OCI-LY7 (cell line): ENCODE data around the gene CARD10. TPM values are rescaled to one million over a fixed set of nuclear protein-coding genes. Genes with fewer than 3 reads are reported as not detected.

ENCODE experiments used
- BruUV-seq: library from RNA; stranded (reverse); fragments of 400-500 nt; replicated peaks from 2 replicates; lab custom pipeline; 2021; lab: Mats Ljungman, UMichigan
- CTCF ChIA-PET: fragments of 300-600 bp; sonication (Branson Sonifier 250); formaldehyde crosslinking; loops from one replicate; lab custom pipeline; 2022; ENCODE audit warnings: antibody characterized with exemption; ENCODE audit not compliant: unreplicated experiment; lab: Charles Lee
- POLR2A ChIA-PET: fragments of 300-600 bp; sonication (Branson Sonifier 250); formaldehyde crosslinking; loops from one replicate; lab custom pipeline; 2022; ENCODE audit warnings: antibody characterized with exemption; lab: Charles Lee
- DNase-seq: peaks from one replicate; pipeline ENCODE4 v3.0.0-alpha.2; 2015; ENCODE audit warnings: low spot score
- H2AFZ ChIP-seq: fragments of 200-600 bp; sonication (generic), shearing (Covaris generic); 2 replicates; pipeline ENCODE4 v1.6.1; 2014; ENCODE audit warnings: mild to moderate bottlenecking, antibody characterized with exemption, low read length, moderate library complexity
- H3K27ac ChIP-seq: fragments of 200-600 bp; sonication (generic); 2 replicates; pipeline ENCODE4 v1.5.1; 2014; ENCODE audit warnings: mixed run types, low read depth, mild to moderate bottlenecking, moderate library complexity, low read length, inconsistent platforms; ENCODE audit not compliant: poor library complexity, severe bottlenecking
- H3K36me3 ChIP-seq: fragments of 200-600 bp; sonication (generic); 2 replicates; pipeline ENCODE4 v1.6.1; 2014; ENCODE audit warnings: mild to moderate bottlenecking, antibody characterized with exemption, low read length, moderate library complexity, mixed read lengths; ENCODE audit not compliant: insufficient read depth
- H3K4me1 ChIP-seq: fragments of 200-600 bp; sonication (generic); 2 replicates; pipeline ENCODE4 v1.5.1; 2014; ENCODE audit warnings: mild to moderate bottlenecking, low read length; ENCODE audit not compliant: insufficient read depth, poor library complexity, severe bottlenecking
- H3K4me2 ChIP-seq: fragments of 200-600 bp; sonication (generic); 2 replicates; pipeline ENCODE4 v1.6.1; 2014; ENCODE audit warnings: mild to moderate bottlenecking, low read length
- H3K4me3 ChIP-seq: fragments of 200-600 bp; sonication (generic); 2 replicates; pipeline ENCODE4 v1.5.1; 2014; ENCODE audit warnings: mild to moderate bottlenecking, low read depth, low read length; ENCODE audit not compliant: poor library complexity, severe bottlenecking
- H3K79me2 ChIP-seq: fragments of 200-600 bp; sonication (generic); 2 replicates; pipeline ENCODE4 v1.6.1; 2016; ENCODE audit warnings: low read depth, mild to moderate bottlenecking, low read length, moderate library complexity, mixed read lengths; ENCODE audit not compliant: insufficient read depth
- H3K9me2 ChIP-seq: fragments of 200-600 bp; sonication (generic); 2 replicates; pipeline ENCODE4 v1.6.1; 2016; ENCODE audit warnings: mild to moderate bottlenecking, low read length, mixed read lengths; ENCODE audit not compliant: insufficient read depth
- H3K9me3 ChIP-seq: fragments of 200-600 bp; sonication (generic); 2 replicates; pipeline ENCODE4 v1.6.1; 2014; ENCODE audit warnings: mild to moderate bottlenecking, mixed run types, low read length, mixed read lengths
- H4K20me1 ChIP-seq: fragments of 200-600 bp; sonication (generic); 2 replicates; pipeline ENCODE4 v1.6.1; 2014; ENCODE audit warnings: mild to moderate bottlenecking, antibody characterized with exemption, low read length, moderate library complexity, mixed read lengths; ENCODE audit not compliant: insufficient read depth
- EZH2phosphoT487 ChIP-seq: fragments of 200-600 bp; sonication (generic); IDR thresholded peaks from 2 replicates; pipeline ENCODE4 v1.6.1; 2018; ENCODE audit warnings: low read depth, borderline replicate concordance, mild to moderate bottlenecking, mixed run types, antibody characterized with exemption, low read length, moderate library complexity, mixed read lengths
- intact Hi-C: fragments of 100-400 bp; cut with micrococcal nuclease; formaldehyde crosslinking; loops from one replicate; pipeline ENCODE4 v1.10.0; 2022; ENCODE audit not compliant: unreplicated experiment
- total RNA-seq, 2 experiments: library from RNA; depleted of rRNA in 1 of 2; stranded (reverse); fragments of >200 nt in 1 of 2; shearing (Covaris generic) in 1 of 2; gene quantifications; 2 replicates each; pipeline ENCODE4 v1.2.3, GENCODE V29; 2014 to 2022
- TF ChIP-seq, protein P1 (sequence below): fragments of 200-600 bp; sonication (generic); conservative IDR thresholded peaks from 2 replicates; pipeline ENCODE4 v1.5.1; 2014; ENCODE audit warnings: mild to moderate bottlenecking, antibody characterized with exemption, low read length, moderate library complexity, mixed read lengths

Gene CARD10
- total RNA-seq, 2 experiments from 2014 or later, result 2.8 to 4.0 TPM

GRCh38 chr22:37449331-37450001, 69.7 kb downstream of the CARD10 start:
- no peak overlapping the region for H2AFZ ChIP-seq
- H3K4me2 ChIP-seq, result no peak overlapping the region
- no peak overlapping the region for H3K4me3 ChIP-seq
- peaks cover 7% of the 10 kb centered on the region for H3K4me1 ChIP-seq
- CTCF ChIA-PET, result no interaction called here
- no peak for DNase-seq
- H3K79me2 ChIP-seq, result no peaks in the 10 kb centered on the region
- no TSS peak for BruUV-seq
- no peak overlapping the region for H3K27ac ChIP-seq
- H3K36me3 ChIP-seq, result no peaks in the 10 kb centered on the region
- no peak for TF ChIP-seq EZH2phosphoT487
- TF ChIP-seq, protein P1, sequence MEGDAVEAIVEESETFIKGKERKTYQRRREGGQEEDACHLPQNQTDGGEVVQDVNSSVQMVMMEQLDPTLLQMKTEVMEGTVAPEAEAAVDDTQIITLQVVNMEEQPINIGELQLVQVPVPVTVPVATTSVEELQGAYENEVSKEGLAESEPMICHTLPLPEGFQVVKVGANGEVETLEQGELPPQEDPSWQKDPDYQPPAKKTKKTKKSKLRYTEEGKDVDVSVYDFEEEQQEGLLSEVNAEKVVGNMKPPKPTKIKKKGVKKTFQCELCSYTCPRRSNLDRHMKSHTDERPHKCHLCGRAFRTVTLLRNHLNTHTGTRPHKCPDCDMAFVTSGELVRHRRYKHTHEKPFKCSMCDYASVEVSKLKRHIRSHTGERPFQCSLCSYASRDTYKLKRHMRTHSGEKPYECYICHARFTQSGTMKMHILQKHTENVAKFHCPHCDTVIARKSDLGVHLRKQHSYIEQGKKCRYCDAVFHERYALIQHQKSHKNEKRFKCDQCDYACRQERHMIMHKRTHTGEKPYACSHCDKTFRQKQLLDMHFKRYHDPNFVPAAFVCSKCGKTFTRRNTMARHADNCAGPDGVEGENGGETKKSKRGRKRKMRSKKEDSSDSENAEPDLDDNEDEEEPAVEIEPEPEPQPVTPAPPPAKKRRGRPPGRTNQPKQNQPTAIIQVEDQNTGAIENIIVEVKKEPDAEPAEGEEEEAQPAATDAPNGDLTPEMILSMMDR, result no peak
- POLR2A ChIA-PET, result interaction anchor here (0.5 to 1.2 kb wide), 2 partner anchors 132 to 340 kb away, joined by 3 read pairs; no protein-coding TSS in a partner anchor
- no peaks in the 10 kb centered on the region for H4K20me1 ChIP-seq
- H3K9me3 ChIP-seq, result no peaks in the 10 kb centered on the region
- no peaks in the 10 kb centered on the region for H3K9me2 ChIP-seq
- intact Hi-C loops, result no loop called here

GRCh38 chr22:37448516-37449127, 70.6 kb downstream of the CARD10 start:
- intact Hi-C loops, result no loop called here
- POLR2A ChIA-PET, result interaction anchor here (0.5 to 1.2 kb wide), 2 partner anchors 131 to 339 kb away, joined by 3 read pairs; no protein-coding TSS in a partner anchor
- Histone ChIP-seq H4K20me1 (no peaks in the 10 kb centered on the region), H3K36me3 (no peaks in the 10 kb centered on the region), H3K9me3 (no peaks in the 10 kb centered on the region), H3K27ac (no peak overlapping the region), H2AFZ (no peak overlapping the region), H3K4me3 (no peak overlapping the region), H3K4me2 (no peak overlapping the region), H3K9me2 (no peaks in the 10 kb centered on the region), H3K4me1 (peaks cover 7% of the 10 kb centered on the region), H3K79me2 (no peaks in the 10 kb centered on the region)
- CTCF ChIA-PET, result no interaction called here
- no peak for DNase-seq
- BruUV-seq, result no TSS peak
- TF ChIP-seq, protein P1, result no peak
- no peak for TF ChIP-seq EZH2phosphoT487

GRCh38 chr22:37445501-37445900, 73.7 kb downstream of the CARD10 start:
- Histone ChIP-seq H2AFZ (no peak overlapping the region), H4K20me1 (no peaks in the 10 kb centered on the region), H3K9me2 (no peaks in the 10 kb centered on the region), H3K9me3 (peaks cover 5% of the 10 kb centered on the region; the same call in 1 of the 2 replicates), H3K4me3 (no peak overlapping the region), H3K4me1 (peaks cover 4% of the 10 kb centered on the region), H3K27ac (no peak overlapping the region), H3K36me3 (no peaks in the 10 kb centered on the region), H3K4me2 (no peak overlapping the region), H3K79me2 (no peaks in the 10 kb centered on the region)
- DNase-seq, result no peak
- ChIA-PET CTCF (no interaction called here), POLR2A (no interaction called here)
- intact Hi-C loops, result no loop called here
- TF ChIP-seq, protein P1, result no peak
- TF ChIP-seq EZH2phosphoT487, result no peak
- no TSS peak for BruUV-seq
